Measurements from ENCODE around the gene FYN. TPM values are rescaled to one million over a fixed set of nuclear protein-coding genes. Genes with fewer than 3 reads are reported as not detected.

The FYN gene
- total and polyA plus RNA-seq, 2 of the 13 experiments (the other 11 are each of a cell fraction or from before 2014, with no cell fraction given) = 15.5 to 24.6 TPM

- TF ChIP-seq CEBPZ (IDR thresholded peaks at IDR 0.05; ENCODE audit: low read length) (no peak), ZFP62 (CRISPR knock-in tag; IDR thresholded peaks at IDR 0.05) (no peak), ZNF496 (CRISPR knock-in tag; IDR thresholded peaks at IDR 0.05; ENCODE audit: insufficient replicate concordance) (no peak), THAP7 (CRISPR knock-in tag; IDR thresholded peaks at IDR 0.05) (no peak), ZBTB46 (CRISPR knock-in tag; IDR thresholded peaks at IDR 0.05; ENCODE audit: borderline replicate concordance) (no peak), GFI1 (CRISPR knock-in tag; IDR thresholded peaks at IDR 0.05; ENCODE audit: borderline replicate concordance) (no peak), HINFP (CRISPR knock-in tag; IDR thresholded peaks at IDR 0.05; ENCODE audit: low read depth) (no peak), ZNF207 (IDR thresholded peaks at IDR 0.05; ENCODE audit: borderline replicate concordance) (no peak), ZBTB34 (CRISPR knock-in tag; IDR thresholded peaks at IDR 0.05) (no peak), PCBP1 (IDR thresholded peaks at IDR 0.05; ENCODE audit: borderline replicate concordance, low read depth, low read length) (no peak), ERF (CRISPR knock-in tag; IDR thresholded peaks at IDR 0.05) (no peak)
Measured at GRCh38 chr6:111736005-111736608, 137.1 kb downstream of the FYN start (continued).

Measured in HepG2 (cell line).